H9 (cell line): ENCODE data around the gene PLEKHM3. TPM values are rescaled to one million over a fixed set of nuclear protein-coding genes. Genes with fewer than 3 reads are reported as not detected.

ENCODE experiments used
- DNase-seq: peaks from one replicate; pipeline ENCODE4 v3.0.0-alpha.2; 2017
- H2AFZ ChIP-seq: one replicate; pipeline ENCODE4 v1.6.1; 2013; ENCODE audit warnings: mild to moderate bottlenecking, low read length, control low read depth, moderate library complexity
- H2AK5ac ChIP-seq: 2 replicates; pipeline ENCODE4 v1.6.1; 2013; ENCODE audit warnings: low read length, control low read depth, mixed read lengths; ENCODE audit not compliant: insufficient read length
- H2BK120ac ChIP-seq: one replicate; pipeline ENCODE4 v1.6.1; 2013; ENCODE audit warnings: low read depth, mild to moderate bottlenecking, low read length, control low read depth, inconsistent platforms; ENCODE audit not compliant: poor library complexity, severe bottlenecking
- H2BK12ac ChIP-seq: 2 replicates; pipeline ENCODE4 v1.6.1; 2013; ENCODE audit warnings: low read length, control low read depth, mixed read lengths, low read depth; ENCODE audit not compliant: insufficient read length
- H2BK15ac ChIP-seq: 2 replicates; pipeline ENCODE4 v1.6.1; 2013; ENCODE audit warnings: low read depth, low read length, control low read depth
- H2BK20ac ChIP-seq: one replicate; pipeline ENCODE4 v1.6.1; 2013; ENCODE audit warnings: low read depth, mild to moderate bottlenecking, low read length, control low read depth, inconsistent platforms; ENCODE audit not compliant: poor library complexity, severe bottlenecking
- H2BK5ac ChIP-seq: 2 replicates; pipeline ENCODE4 v1.6.1; 2013; ENCODE audit warnings: low read length, control low read depth, mixed read lengths; ENCODE audit not compliant: insufficient read length
- H3K14ac ChIP-seq: 2 replicates; pipeline ENCODE4 v1.6.1; 2013; ENCODE audit warnings: low read length, control low read depth; ENCODE audit not compliant: insufficient read depth
- H3K18ac ChIP-seq: 2 replicates; pipeline ENCODE4 v1.6.1; 2013; ENCODE audit warnings: low read depth, mild to moderate bottlenecking, mixed read lengths, low read length, control low read depth; ENCODE audit not compliant: insufficient read length
- H3K23ac ChIP-seq: 2 replicates; pipeline ENCODE4 v1.6.1; 2013; ENCODE audit warnings: low read length, control low read depth, mixed read lengths, low read depth; ENCODE audit not compliant: insufficient read length
- H3K23me2 ChIP-seq: 2 replicates; pipeline ENCODE4 v1.6.1; 2013; ENCODE audit warnings: low read depth, mild to moderate bottlenecking, mixed read lengths, low read length, control low read depth; ENCODE audit not compliant: insufficient read length, poor library complexity, severe bottlenecking
- H3K27ac ChIP-seq: 2 replicates; pipeline ENCODE4 v1.5.1; 2013; ENCODE audit warnings: low read length, control low read depth, mixed read lengths, low read depth; ENCODE audit not compliant: insufficient read length
- H3K27me3 ChIP-seq: 2 replicates; pipeline ENCODE4 v1.6.1; 2013; ENCODE audit warnings: low read length, control low read depth, inconsistent platforms; ENCODE audit not compliant: insufficient read depth
- H3K4ac ChIP-seq: 2 replicates; pipeline ENCODE4 v1.6.1; 2013; ENCODE audit warnings: low read depth, mild to moderate bottlenecking, control low read depth, inconsistent platforms, low read length, moderate library complexity
- H3K4me1 ChIP-seq: 2 replicates; pipeline ENCODE4 v1.6.1; 2013; ENCODE audit warnings: low read length, control low read depth, inconsistent platforms; ENCODE audit not compliant: insufficient read depth
- H3K4me2 ChIP-seq: 2 replicates; pipeline ENCODE4 v1.6.1; 2013; ENCODE audit warnings: low read length, control low read depth, mixed read lengths; ENCODE audit not compliant: insufficient read length, insufficient read depth
- H3K56ac ChIP-seq: 2 replicates; pipeline ENCODE4 v1.6.1; 2013; ENCODE audit warnings: low read depth, mild to moderate bottlenecking, mixed read lengths, low read length, control low read depth; ENCODE audit not compliant: insufficient read length
- H3K79me1 ChIP-seq: 2 replicates; pipeline ENCODE4 v1.6.1; 2013; ENCODE audit warnings: low read depth, mild to moderate bottlenecking, moderate library complexity, low read length, control low read depth, inconsistent platforms; ENCODE audit not compliant: insufficient read depth, poor library complexity, severe bottlenecking
- H3K79me2 ChIP-seq: 2 replicates; pipeline ENCODE4 v1.6.1; 2013; ENCODE audit warnings: low read length, control low read depth, inconsistent platforms; ENCODE audit not compliant: insufficient read depth
- H3K9ac ChIP-seq: 2 replicates; pipeline ENCODE4 v1.6.1; 2013; ENCODE audit warnings: low read length, control low read depth, mixed read lengths; ENCODE audit not compliant: insufficient read length; ENCODE audit errors: extremely low read depth
- H3K9me3 ChIP-seq: one replicate; pipeline ENCODE4 v1.6.1; 2013; ENCODE audit warnings: low read depth, low read length, inconsistent platforms; ENCODE audit not compliant: control insufficient read depth
- H3T11ph ChIP-seq: one replicate; pipeline ENCODE4 v1.6.1; 2013; ENCODE audit warnings: mild to moderate bottlenecking, low read length, control low read depth, inconsistent platforms
- H4K20me1 ChIP-seq: one replicate; pipeline ENCODE4 v1.6.1; 2013; ENCODE audit not compliant: control insufficient read depth, insufficient read length, insufficient read depth
- H4K5ac ChIP-seq: 2 replicates; pipeline ENCODE4 v1.6.1; 2013; ENCODE audit warnings: low read depth, mild to moderate bottlenecking, mixed read lengths, low read length, control low read depth; ENCODE audit not compliant: insufficient read length
- H4K8ac ChIP-seq: replicated peaks from 2 replicates; pipeline ENCODE4 v1.6.1; 2013; ENCODE audit warnings: low read length, control low read depth, mixed read lengths, low read depth; ENCODE audit not compliant: insufficient read length
- H4K91ac ChIP-seq: 2 replicates; pipeline ENCODE4 v1.6.1; 2013; ENCODE audit warnings: low read depth, mild to moderate bottlenecking, moderate library complexity, mixed read lengths, low read length, control low read depth; ENCODE audit not compliant: insufficient read length
- H3K27ac Mint-ChIP-seq, 3 experiments: 2 replicates in 2 of 3; 3 replicates in 1 of 3; pipeline ENCODE4 v1.8.0; 2020 to 2021; ENCODE audit warnings: mixed read lengths in 3 of 3, mild to moderate bottlenecking in 1 of 3, moderate library complexity in 1 of 3
- H3K27me3 Mint-ChIP-seq: 2 replicates; pipeline ENCODE4 v1.8.0; 2021; ENCODE audit warnings: low read depth, mild to moderate bottlenecking, moderate library complexity, mixed read lengths
- H3K36me3 Mint-ChIP-seq, 3 experiments: 2 replicates in 2 of 3; 3 replicates in 1 of 3; pipeline ENCODE4 v1.8.0; 2020 to 2021; ENCODE audit warnings: low read depth in 3 of 3, mixed read lengths in 3 of 3; ENCODE audit not compliant: insufficient read depth in 1 of 3
- H3K4me1 Mint-ChIP-seq, 2 experiments: 2 replicates each; pipeline ENCODE4 v1.8.0; 2020; ENCODE audit warnings: mixed read lengths in 2 of 2
- H3K4me3 Mint-ChIP-seq, 2 experiments: 2 replicates in 1 of 2; 3 replicates in 1 of 2; pipeline ENCODE4 v1.8.0; 2020 to 2021; ENCODE audit warnings: mild to moderate bottlenecking in 2 of 2, mixed read lengths in 2 of 2, moderate library complexity in 1 of 2
- H3K9me3 Mint-ChIP-seq, 2 experiments: 2 replicates in 1 of 2; 3 replicates in 1 of 2; pipeline ENCODE4 v1.8.0; 2020; ENCODE audit warnings: mild to moderate bottlenecking in 2 of 2, mixed read lengths in 2 of 2, moderate library complexity in 1 of 2
- WGBS: extraction: QIAGEN DNeasy Blood & Tissue Kit; methylation state at CpG from one replicate; pipeline ENCODE4 v1.1.7; 2013; ENCODE audit warnings: missing lambda C conversion rate, low lambda C conversion rate, mixed read lengths; ENCODE audit not compliant: insufficient read length; ENCODE audit errors: extremely low coverage; 5-methylcytosine and 5-hydroxymethylcytosine counted together
- total RNA-seq: library from RNA; stranded (reverse); gene quantifications from 2 replicates; pipeline ENCODE4 v1.2.1, GENCODE V29; 2021
- TF ChIP-seq, protein P1 (sequence below): fragments of 200-600 bp; sonication (generic); conservative IDR thresholded peaks from 3 replicates; pipeline ENCODE4 v1.8.0; 2021; ENCODE audit warnings: antibody characterized with exemption, mild to moderate bottlenecking

Gene PLEKHM3
- total RNA-seq, 1 experiment from 2014 or later, result 7.5 TPM

- peaks cover 0 to 4% (median 2%) of the 10 kb centered on the region in 3 experiments; a peak in 3 of 7 replicates for H3K36me3 Mint-ChIP-seq
- Histone ChIP-seq H3K4ac (no peak overlapping the region), H2BK120ac (no peak overlapping the region), H3K23me2 (no peaks in the 10 kb centered on the region), H3K14ac (no peak overlapping the region), H3K9ac (no peak overlapping the region), H2AK5ac (no peak overlapping the region), H3K4me2 (no peak overlapping the region), H3K27me3 (no peaks in the 10 kb centered on the region), H3K9me3 (no peaks in the 10 kb centered on the region), H2BK20ac (no peak overlapping the region), H2BK15ac (no peak overlapping the region), H4K20me1 (no peaks in the 10 kb centered on the region), H3K23ac (no peak overlapping the region), H3K56ac (no peak overlapping the region), H3K79me1 (no peaks in the 10 kb centered on the region), H3K27ac (no peak overlapping the region), H4K91ac (no peak overlapping the region), H3T11ph (no peak overlapping the region), H2BK5ac (no peak overlapping the region), H3K18ac (no peak overlapping the region), H2AFZ (no peak overlapping the region), H4K5ac (no peak overlapping the region), H3K79me2 (no peaks in the 10 kb centered on the region), H2BK12ac (no peak overlapping the region), H4K8ac (no peak overlapping the region), H3K4me1 (peaks cover under 1% of the 10 kb centered on the region; the same call in 1 of the 2 replicates)
- peak overlapping the region in 1 of 3 experiments; percentile 25; a peak in 1 of 7 replicates for H3K27ac Mint-ChIP-seq
- TF ChIP-seq, protein P1, sequence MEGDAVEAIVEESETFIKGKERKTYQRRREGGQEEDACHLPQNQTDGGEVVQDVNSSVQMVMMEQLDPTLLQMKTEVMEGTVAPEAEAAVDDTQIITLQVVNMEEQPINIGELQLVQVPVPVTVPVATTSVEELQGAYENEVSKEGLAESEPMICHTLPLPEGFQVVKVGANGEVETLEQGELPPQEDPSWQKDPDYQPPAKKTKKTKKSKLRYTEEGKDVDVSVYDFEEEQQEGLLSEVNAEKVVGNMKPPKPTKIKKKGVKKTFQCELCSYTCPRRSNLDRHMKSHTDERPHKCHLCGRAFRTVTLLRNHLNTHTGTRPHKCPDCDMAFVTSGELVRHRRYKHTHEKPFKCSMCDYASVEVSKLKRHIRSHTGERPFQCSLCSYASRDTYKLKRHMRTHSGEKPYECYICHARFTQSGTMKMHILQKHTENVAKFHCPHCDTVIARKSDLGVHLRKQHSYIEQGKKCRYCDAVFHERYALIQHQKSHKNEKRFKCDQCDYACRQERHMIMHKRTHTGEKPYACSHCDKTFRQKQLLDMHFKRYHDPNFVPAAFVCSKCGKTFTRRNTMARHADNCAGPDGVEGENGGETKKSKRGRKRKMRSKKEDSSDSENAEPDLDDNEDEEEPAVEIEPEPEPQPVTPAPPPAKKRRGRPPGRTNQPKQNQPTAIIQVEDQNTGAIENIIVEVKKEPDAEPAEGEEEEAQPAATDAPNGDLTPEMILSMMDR, result no peak
- no peak overlapping the region for H3K4me3 Mint-ChIP-seq
- DNase-seq, result no peak
- peaks cover 6 to 7% of the 10 kb centered on the region in 2 experiments; a peak in 4 of 5 replicates for H3K9me3 Mint-ChIP-seq
- 0 out of 2 replicates have a peak, but pooled peaks cover 2% of the 10 kb centered on the region for H3K27me3 Mint-ChIP-seq
- H3K4me1 Mint-ChIP-seq, result peaks cover 3 to 9% of the 10 kb centered on the region in 2 experiments
- no CpG with 5 or more reads among the region's 4 CpGs for WGBS
These were observed 9.3 kb upstream of the PLEKHM3 start for GRCh38 chr2:208034503-208035140.
